GM04504 (cell line): ENCODE data around the gene GRM2.

Experiments used
- DNase-seq: peaks from one replicate; pipeline ENCODE4 v3.0.0-alpha.2; 2012; ENCODE audit warnings: low read depth

The GRM2 gene

DNA sequence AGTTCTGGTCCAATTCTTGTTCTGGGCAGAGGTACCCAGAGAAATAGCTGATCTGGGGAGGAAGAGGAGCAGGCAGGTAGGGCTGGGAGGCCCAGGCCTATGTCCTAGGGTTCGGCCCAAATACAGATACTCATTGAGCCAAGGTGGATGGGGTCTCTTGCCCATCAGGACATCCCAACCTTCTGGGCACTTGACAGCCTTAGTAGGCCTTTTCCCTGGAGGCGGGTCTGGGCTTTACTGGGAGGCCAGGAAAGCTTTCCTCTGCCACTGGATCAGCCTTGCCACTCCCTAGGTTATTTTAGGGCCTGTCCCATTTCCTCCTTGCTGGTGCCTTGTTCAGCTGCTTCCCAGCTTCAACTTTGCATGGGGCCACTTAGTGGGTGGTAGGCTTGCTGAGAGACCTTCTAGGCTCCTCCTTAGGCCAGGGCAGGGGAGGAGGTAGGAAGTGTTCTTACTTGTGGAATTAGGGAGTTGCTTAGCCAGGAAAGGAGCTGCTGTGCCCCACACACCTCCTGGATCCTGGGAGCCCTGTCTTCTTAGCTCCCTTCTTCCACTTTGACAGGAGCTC, 26.1 kb upstream of the GRM2 start:
- DNase-seq: no peak

GRCh38 chr3:51681453-51681852, 25.4 kb upstream of the GRM2 start:
- no peak for DNase-seq

GRCh38 chr3:51682079-51682478, 24.8 kb upstream of the GRM2 start:
- peak; percentile 79 for DNase-seq

- no peak for DNase-seq
These were observed 24.3 kb upstream of the GRM2 start for GRCh38 chr3:51682526-51682925.

GRCh38 chr3:51683566-51683965, 23.3 kb upstream of the GRM2 start:
- no peak for DNase-seq

DNA sequence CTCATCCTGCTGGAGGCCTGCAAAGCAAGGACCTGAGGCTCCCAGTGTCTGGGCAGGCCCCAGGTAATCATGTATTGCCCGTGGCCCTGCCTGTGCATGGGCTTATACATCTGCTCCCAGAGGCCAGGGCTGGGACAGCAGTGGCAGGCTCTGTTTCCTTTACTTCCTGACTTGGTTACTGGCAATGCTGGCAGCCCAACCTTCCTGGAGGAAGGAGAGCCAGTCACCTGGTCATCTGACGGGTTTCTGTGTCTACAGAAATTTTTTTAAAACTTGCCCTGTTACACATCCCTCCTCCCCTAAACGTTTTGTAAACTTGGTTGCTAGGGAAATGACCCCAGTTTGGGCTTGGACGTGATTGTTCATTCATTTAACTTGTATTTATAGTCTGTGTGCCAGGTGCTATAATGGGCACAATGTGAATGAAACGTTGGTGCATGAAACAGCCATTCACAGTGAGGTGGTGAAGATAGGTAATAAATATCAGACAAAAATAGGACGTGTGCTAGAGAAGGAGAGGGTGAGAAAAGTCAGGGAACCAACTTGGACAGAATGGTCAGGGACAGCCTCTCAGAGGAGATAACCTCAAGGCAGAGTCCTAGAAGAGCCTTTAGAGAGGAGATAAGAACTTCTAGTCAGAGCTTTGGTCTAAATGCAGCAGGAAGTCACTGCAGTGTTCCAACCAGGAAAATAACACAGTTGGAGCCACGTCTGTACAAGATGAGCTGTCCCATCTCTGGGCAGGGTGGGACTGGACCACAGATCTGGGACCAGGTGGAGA, 21.7 kb upstream of the GRM2 start:
- no peak for DNase-seq

DNA sequence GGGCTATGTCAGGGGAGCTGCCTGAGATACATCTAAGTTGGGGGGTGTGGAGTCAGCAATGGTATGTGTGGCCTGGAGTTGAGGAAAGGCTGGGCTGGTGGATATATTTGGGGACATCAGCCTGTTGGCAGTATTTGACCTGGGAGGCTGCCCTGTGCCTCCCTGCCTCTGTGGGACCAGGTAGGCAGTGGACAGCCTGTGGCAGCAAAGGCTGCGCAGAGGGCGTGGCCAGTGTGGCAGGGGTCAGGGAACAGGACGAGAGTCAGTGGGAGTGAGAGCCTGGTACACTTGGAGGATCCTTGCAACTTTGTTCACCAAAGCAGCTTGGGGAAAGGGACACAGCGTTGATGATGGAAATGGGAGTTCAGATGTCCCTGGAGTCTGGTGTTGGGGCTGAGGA, 20.8 kb upstream of the GRM2 start:
- no peak for DNase-seq

DNA sequence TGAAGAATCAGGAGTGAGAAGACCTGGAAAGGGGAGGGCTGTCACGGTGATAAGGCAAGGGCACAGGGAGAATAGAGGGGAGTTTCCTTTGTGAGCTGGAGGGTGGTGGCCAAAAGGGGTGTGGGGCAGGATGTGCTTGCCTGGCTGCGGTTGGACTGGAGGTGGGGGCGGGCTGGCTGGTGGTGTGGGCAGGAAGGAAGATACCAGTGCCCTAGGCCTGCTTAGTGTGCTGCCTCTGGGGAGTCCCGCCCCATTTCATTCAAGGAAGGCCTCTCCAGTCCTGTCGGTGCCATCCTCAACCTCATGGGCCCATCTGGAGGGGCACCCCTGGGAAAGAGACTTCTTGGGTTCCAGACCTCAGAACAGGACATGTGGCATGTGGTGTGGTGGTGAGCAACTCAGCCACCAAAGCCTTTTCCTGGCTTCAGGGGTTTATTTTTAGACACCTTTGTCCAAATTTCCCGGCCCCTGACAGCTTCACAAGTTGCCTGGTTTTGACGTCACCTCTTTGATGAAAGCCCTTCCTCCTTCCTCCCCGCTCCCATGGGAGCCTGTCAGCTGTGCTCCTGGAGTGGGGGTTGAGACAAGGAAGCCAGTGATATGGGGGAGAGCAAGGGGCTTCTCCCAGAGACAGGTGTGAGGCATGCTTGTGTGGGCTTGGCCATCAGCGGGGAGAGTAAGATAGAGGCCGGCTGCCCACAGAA, 20.2 kb upstream of the GRM2 start:
- no peak for DNase-seq

GRCh38 chr3:51687431-51688205, 19.2 kb upstream of the GRM2 start:
- no peak for DNase-seq

GRCh38 chr3:51688206-51688600, 18.7 kb upstream of the GRM2 start:
- DNase-seq: no peak

- no peak for DNase-seq
These were observed 15.8 kb upstream of the GRM2 start for GRCh38 chr3:51691021-51691420.

GRCh38 chr3:51691949-51692348, 14.9 kb upstream of the GRM2 start:
- DNase-seq: no peak

- DNase-seq: no peak
These were observed 13.9 kb upstream of the GRM2 start for GRCh38 chr3:51692980-51693395.

GRCh38 chr3:51696954-51697353, 9.9 kb upstream of the GRM2 start:
- no peak for DNase-seq

DNA sequence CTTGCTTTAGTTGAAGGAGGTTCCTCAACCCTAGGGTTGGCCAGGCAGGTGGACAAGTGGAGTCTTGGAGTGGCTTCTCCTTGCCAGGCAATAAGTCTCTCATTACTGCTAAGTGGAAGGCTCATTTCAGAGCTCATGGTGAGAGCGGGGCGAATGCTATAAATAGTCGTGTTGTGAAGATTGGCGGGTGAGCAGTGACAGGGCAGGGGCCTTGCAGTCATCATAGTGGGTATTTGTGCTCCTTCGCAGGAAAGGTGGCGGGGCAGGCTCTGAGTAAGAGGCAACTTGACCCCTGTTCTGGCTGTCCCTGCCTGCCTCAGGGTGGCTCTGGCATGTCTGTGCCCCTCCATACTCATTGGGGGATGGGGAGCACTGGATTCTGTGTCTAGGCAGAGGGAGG, 8.7 kb upstream of the GRM2 start:
- DNase-seq: no peak

- DNase-seq: no peak
These were observed 6.5 kb upstream of the GRM2 start for GRCh38 chr3:51700403-51700802.

DNA sequence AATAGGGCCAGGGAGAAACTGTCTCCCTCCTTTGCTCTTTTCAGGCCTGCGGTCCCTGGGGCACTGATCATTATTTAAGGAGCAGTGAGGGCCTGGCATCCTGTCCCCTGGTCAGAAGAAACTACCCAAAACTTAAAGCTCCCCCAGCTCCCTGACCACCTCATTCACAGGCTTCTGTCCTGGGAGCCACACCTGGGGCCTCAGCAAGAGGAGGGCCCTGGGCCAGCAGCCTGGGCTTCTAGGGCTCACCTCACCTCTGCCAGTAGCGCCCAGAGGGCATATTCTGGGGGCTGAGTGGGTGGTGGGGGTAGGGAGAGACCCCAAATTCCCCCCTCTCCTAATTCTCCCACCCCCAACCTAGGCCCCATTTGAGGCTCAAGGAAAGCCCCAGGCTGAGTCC, 4.7 kb upstream of the GRM2 start:
- DNase-seq: no peak

DNA sequence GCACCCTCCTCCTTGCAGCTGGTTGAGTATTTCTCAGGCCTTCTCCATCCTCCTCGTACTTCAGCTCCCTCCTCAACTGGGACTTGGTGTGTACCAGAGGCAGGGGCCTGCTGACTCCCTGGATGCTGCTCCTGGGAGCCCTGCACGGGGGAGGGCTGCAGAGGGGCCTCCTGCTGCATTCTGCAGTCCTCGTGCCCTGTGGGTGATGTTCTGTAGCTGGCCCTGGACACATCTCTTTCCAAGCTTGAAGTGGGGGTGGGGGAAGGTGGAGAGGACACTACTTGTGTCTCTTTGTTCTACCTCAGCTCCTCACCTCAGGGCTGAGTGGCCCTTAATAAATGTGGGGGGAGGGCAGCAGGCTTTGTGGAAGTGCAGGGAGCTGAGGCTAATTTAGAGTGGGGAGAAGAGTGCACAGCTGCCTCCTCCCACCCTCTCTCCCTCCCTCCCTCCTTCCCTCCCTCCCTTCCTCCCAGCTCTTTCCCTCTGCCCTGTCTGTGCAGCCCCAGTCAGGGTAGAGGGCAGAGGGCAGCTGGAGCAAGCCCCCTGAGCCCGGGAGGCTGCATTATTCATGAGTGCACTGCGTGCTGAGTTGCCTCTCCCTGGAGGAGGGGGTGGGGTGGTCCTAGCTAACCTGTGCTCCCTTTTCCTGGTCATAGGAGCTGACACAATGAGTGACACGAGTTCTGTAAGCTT, 3.7 kb upstream of the GRM2 start:
- DNase-seq: no peak

DNA sequence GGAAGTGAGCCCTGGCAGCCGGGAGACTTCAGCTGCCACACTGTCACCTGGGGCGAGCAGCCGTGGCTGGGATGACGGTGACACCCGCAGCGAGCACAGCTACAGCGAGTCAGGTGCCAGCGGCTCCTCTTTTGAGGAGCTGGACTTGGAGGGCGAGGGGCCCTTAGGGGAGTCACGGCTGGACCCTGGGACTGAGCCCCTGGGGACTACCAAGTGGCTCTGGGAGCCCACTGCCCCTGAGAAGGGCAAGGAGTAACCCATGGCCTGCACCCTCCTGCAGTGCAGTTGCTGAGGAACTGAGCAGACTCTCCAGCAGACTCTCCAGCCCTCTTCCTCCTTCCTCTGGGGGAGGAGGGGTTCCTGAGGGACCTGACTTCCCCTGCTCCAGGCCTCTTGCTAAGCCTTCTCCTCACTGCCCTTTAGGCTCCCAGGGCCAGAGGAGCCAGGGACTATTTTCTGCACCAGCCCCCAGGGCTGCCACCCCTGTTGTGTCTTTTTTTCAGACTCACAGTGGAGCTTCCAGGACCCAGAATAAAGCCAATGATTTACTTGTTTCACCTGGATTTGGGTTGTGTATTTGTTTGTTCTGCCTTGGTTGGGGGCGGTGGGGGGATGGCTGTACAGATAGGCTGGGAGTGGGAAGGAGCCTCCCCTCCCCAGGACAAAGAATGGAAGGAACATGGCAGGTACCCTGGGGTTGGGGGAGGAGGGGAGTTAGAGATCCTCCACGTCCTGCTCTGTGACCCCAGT, 2.9 kb upstream of the GRM2 start:
- DNase-seq: no peak

DNA sequence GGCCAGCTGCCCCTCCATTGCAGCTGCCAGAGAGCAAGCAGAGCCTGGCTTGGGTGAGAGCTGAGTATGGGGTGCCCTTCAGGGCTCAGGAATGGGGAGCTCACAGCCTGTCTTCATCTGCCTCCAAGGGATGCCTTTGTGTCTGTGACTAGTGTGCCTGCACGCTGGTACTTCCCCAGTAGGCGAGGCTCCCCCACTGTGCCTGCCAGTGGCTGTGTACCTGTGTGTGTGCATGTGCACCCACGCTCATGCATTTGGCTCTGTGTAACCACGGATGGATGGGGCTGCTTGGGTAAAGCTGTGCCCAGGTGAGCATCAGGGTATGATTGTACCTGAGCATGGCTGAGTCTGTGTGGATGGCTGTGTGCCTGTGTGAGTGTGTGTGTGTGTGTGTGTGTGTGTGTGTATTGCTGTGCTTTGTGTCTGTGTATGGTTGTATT, 2.3 kb upstream of the GRM2 start:
- DNase-seq: no peak
